GM21526 (cell line): ENCODE measurements around the gene KHK.
"Not testable (repeated sequence)": the region's sequence is repeated elsewhere in the genome, so short reads cannot be mapped to it uniquely, and the experiment has no call there.

Source experiments
- ATAC-seq: cut with Tn5 transposase; IDR thresholded peaks from one replicate; pipeline ENCODE4 v1.9.1; 2021; ENCODE audit warnings: moderate library complexity; ENCODE audit not compliant: unreplicated experiment, low FRiP score

Gene KHK

GRCh38 chr2:27059141-27059820 lies 27.3 kb upstream of the KHK start:
- ATAC-seq = no peak

DNA sequence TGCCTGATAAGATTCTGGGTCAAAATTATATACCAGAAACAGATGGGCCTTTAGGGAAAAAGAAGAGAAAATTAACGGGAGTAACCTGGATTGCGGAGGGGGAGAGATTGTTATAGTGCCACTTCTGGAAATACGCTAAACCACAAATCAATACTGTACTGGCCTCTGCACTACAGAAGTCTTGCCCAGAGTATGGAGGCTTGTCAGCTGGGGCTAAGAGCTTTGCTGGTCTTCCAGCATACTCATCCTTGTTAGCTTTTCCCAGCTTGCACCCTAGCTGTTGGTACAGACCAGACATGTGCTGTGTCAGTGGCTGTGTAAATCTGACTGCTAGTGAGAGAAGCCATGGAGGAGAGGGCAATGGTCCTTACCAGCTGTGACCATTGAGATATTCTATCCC lies 26.2 kb upstream of the KHK start:
- no peak for ATAC-seq

DNA sequence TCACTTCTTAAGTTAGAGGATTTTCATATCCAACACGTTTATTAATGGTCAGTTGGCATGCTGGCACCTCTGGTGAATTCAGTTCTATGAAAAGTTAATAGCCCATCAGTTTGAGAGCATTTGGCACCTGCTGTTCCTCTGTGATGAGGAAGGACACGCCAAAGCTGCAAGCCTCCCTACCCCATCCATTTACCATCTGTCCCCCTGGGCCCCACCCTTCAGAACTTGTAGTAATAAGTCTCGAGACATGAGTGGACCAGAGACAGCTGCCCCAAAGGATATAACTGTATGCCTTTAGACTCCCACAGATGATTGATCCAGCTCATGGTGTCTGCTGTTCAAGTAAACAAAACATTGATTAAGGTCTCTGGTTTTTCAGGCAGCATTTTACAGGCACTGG lies 21.4 kb upstream of the KHK start:
- no peak for ATAC-seq

GRCh38 chr2:27067385-27067784 lies 19.2 kb upstream of the KHK start:
- ATAC-seq = no peak

- no peak for ATAC-seq
Measured at GRCh38 chr2:27069436-27069835, 17.1 kb upstream of the KHK start.

- no peak for ATAC-seq
Measured at GRCh38 chr2:27069961-27070618, 16.5 kb upstream of the KHK start.

GRCh38 chr2:27070653-27071276 lies 15.8 kb upstream of the KHK start:
- no peak for ATAC-seq

GRCh38 chr2:27071277-27071989 lies 15.1 kb upstream of the KHK start, which contains the start of gene OST4:
TSS of gene OST4 (minus strand) at chr2:27071654.
- ATAC-seq = peak; percentile 68

GRCh38 chr2:27071990-27072830 lies 14.4 kb upstream of the KHK start:
- ATAC-seq = peak; percentile 31

DNA sequence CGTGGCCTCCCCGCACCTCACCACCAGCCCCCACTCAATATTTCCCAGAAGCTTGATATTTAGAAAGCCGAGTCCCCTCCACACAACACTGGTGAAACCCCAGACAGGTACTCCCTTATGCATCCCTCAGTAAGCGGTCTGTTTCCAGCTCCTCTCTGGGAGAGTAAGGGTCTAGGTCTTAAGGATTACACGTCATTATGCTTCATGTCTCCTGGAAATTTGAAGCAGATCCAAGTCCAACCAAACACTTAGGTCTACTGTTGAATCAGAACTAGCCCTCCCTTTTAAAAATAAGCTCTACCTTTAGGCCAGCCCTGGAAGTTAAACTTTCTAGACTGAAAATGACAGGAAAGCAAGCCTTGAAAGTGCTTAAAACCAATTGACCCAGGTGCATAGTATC lies 13.7 kb upstream of the KHK start:
- no peak for ATAC-seq

DNA sequence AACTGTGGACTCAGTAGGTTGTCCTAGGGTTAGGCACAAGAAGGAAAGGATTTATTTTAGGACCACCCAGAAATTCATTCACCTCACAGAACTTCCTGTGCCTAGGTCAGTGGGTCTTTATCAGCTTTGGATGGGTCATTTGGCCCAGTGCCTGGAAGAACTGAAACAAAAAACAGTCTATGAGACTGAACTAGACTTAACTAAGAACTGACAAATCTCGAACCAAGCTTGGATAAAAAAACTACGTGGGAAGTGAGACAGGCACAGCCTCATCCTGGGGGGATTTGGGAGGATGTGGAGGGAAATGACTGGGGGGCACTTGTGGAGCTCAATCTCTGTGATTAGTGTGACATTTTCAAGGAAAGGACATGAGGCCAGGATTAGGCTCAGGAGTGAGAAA lies 12.8 kb upstream of the KHK start:
- ATAC-seq = no peak

GRCh38 chr2:27074738-27075565 lies 11.6 kb upstream of the KHK start:
- no peak for ATAC-seq

DNA sequence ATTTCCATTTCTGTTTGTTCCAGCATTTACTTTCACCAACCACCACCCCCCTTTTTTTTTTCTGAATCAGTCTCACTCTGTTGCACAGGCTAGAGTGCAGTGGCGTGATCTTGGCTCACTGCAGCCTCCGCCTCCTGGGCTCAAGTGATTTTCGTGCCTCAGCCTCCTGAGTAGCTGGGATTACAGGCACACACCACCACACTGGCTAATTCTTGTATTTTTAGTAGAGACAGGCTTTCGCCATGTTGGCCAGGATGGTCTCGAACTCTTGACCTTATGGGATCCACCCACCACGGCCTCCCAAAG lies 11.1 kb upstream of the KHK start:
- ATAC-seq = not testable (repeated sequence)

DNA sequence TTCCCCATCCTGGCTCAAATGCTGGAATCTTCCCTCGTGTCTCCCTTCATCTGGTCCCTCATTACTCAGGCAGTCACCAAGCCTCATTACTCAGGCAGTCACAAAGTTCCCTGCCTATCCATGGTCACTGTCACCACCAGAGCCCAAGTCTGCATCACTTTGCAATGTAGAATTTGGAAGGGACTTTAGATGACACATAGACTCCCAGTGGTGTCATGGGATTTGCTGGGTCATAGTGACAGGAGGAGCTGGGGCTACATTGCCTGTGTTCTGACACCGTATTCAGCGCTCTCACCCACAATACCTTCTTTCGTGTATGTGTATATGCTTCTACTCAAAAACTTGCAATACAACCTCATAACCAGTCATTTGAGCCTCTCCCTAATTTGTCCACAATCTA lies 10.2 kb upstream of the KHK start:
- no peak for ATAC-seq

DNA sequence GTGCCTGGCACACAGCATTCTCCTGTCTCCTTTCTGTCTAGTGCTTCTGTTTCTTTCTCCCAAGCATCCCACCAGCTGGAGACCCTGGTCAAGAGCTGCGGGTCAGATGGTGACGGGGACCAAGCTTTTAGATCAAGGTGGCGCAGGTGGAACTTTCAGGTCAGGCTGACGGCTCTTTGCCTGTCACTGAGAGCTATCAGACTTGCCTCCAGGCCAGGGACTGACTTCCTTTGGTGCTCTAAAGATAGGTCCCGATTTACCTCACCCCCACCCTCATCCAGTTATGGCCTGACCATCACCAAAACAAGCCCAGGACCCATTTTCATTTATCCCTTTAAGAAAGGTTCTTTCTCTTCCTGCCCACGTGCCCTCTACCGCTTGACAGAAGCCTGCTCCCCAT lies 9.3 kb upstream of the KHK start:
- ATAC-seq = no peak

DNA sequence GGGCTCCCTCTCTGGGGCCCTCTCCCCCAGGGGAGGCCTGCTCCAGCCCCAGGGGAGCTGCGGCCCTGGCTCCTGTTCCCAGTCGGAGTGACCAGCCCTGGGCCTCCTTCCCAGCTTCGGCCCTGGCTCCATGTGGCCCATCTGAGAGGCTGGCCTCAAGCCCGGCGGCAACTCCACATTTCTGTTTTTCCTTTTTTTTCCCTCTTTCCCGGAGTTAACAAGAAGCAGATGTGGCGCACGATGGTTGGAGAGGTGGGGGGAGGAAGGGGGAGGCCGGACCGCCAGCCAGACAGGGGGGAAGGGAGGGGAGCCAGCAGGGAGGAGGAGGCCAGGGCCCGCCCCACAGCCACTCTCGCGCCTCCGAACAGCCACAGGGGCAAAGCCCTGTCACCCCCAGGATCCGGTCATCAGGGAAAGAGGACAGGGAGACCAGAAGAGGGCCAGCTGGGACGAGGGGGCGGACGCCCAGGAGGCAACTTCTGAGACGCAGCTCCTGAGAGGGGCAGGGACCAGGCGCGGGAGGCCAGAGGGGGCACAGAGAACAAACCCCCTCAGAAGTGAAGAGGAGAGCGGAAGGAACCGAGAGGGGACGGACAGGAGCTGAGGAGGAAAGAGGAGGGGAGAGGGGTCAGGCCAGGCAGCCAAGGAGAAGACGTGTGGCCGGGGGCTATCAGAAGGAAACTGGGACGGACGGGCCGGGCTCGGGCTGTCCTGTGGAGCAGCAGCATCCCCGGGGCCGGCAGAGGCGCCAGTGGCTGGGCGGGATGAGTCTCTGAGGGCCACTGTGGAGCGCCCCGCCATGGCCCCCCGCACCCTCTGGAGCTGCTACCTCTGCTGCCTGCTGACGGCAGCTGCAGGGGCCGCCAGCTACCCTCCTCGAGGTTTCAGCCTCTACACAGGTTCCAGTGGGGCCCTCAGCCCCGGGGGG lies 8.0 kb upstream of the KHK start, which contains the start of gene EMILIN1:
Gene EMILIN1 (plus strand): TSS at position 349 of the 928 bp plus-strand sequence. CDS start 451 bp downstream, at position 800.
- ATAC-seq = no peak

DNA sequence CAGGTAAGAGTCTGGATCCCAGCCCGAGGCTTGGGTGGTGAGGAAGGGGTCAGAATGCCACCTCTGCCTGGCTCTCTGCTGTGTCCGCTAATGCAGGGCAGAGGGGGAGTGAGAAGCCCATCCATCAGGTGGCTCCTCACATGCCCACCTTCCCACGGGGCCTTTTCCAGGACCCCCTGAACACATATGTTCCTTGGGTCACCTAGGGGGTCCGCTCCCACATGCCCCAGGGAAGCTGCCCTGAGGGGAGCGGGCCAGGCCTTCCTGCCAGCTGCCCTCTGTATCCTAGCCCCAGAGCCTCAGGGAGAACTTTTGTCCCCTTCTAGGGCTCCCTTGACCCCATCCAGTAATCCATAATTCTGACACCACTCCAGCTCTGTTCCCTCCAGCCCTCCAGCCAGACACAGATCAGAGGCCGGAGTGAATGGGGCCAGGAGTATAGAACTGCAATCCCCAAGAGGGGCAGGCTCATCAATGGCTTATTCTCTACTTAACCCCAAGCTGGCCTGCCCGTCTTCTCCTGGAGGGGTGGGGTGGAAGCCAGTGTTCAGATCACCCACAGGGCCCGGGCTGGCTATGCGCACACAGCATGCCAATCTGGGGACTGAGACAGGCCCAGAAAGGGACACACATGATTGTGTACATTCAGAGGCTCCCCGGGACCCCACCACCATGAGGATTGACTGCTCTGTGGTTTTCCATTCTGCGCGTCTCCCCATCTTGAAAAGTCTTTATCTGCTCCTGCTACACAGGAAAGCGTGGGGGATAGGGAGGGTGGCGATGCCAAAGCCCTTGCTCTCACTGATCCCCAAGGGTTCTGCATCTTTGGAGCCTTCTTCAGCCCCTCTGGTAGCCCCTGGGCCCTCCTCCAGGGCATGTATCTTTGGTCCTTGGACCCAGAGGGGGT lies 7.1 kb upstream of the KHK start:
- no peak for ATAC-seq

GRCh38 chr2:27080140-27080469 lies 6.5 kb upstream of the KHK start:
- no peak for ATAC-seq
